Fibroblast of lung (primary cell): ENCODE measurements around the gene GPR68. TPM values are rescaled to one million over a fixed set of nuclear protein-coding genes. Genes with fewer than 3 reads are reported as not detected.

Experiments
- DNase-seq, 2 donors: peaks; one replicate each; pipeline versions ENCODE4 v3.0.0 to v3.0.0-alpha.2; 2010; ENCODE audit warnings: low read depth in 2 of 2
- H2AFZ ChIP-seq: 2 replicates; pipeline ENCODE4 v1.5.1; 2012; ENCODE audit warnings: low read length, control low read depth, inconsistent platforms
- H3K27ac ChIP-seq: 2 replicates; pipeline ENCODE4 v1.5.1; 2011; ENCODE audit warnings: low read length, control low read depth; ENCODE audit not compliant: insufficient read depth
- H3K27me3 ChIP-seq: 2 replicates; pipeline ENCODE4 v1.5.1; 2011; ENCODE audit warnings: mild to moderate bottlenecking, low read length; ENCODE audit not compliant: control insufficient read depth, insufficient read depth
- H3K36me3 ChIP-seq: 2 replicates; pipeline ENCODE4 v1.5.1; 2011; ENCODE audit warnings: low read length; ENCODE audit not compliant: control insufficient read depth, insufficient read depth
- H3K4me1 ChIP-seq: 2 replicates; pipeline ENCODE4 v1.5.1; 2011; ENCODE audit warnings: low read length; ENCODE audit not compliant: control insufficient read depth, insufficient read depth; ENCODE audit errors: extremely low read depth
- H3K4me2 ChIP-seq: 2 replicates; pipeline ENCODE4 v1.5.1; 2011; ENCODE audit warnings: low read length, control low read depth; ENCODE audit not compliant: insufficient read depth; ENCODE audit errors: extremely low read depth
- H3K4me3 ChIP-seq, 4 experiments: fragments of 200-600 bp in 1 of 4; sonication (generic) in 1 of 4; replicated peaks in 1 of 4; 2 replicates each; pipeline ENCODE4 v1.5.1; 2011 to 2016; ENCODE audit warnings: low read length in 4 of 4, low read depth in 3 of 4, mild to moderate bottlenecking in 3 of 4, control low read depth in 2 of 4, inconsistent platforms in 1 of 4, mixed read lengths in 1 of 4; ENCODE audit not compliant: insufficient read depth in 1 of 4; ENCODE audit errors: control extremely low read depth in 1 of 4
- H3K79me2 ChIP-seq: 2 replicates; pipeline ENCODE4 v1.5.1; 2012; ENCODE audit warnings: mild to moderate bottlenecking, low read length, inconsistent platforms; ENCODE audit not compliant: control insufficient read depth, insufficient read depth
- H3K9ac ChIP-seq: 2 replicates; pipeline ENCODE4 v1.5.1; 2011; ENCODE audit warnings: mild to moderate bottlenecking, low read length, control low read depth; ENCODE audit not compliant: insufficient read depth
- H3K9me3 ChIP-seq: 2 replicates; pipeline ENCODE4 v1.5.1; 2012; ENCODE audit warnings: low read depth, low read length; ENCODE audit not compliant: control insufficient read depth, insufficient read depth
- H4K20me1 ChIP-seq: 2 replicates; pipeline ENCODE4 v1.5.1; 2011; ENCODE audit warnings: low read length; ENCODE audit not compliant: control insufficient read depth, insufficient read depth; ENCODE audit errors: extremely low read depth
- EZH2 ChIP-seq: IDR thresholded peaks from 2 replicates; pipeline ENCODE4 v1.5.1; 2012; ENCODE audit warnings: low read length, control low read depth, mild to moderate bottlenecking; ENCODE audit errors: missing control alignments
- polyA plus RNA-seq, 2 donors: library from polyadenylated mRNA; depleted of rRNA in 1 of 2; stranded (reverse) in 1 of 2; unstranded in 1 of 2; fragments of >200 nt; gene quantifications; 2 replicates each; pipeline ENCODE4 v1.2.1, GENCODE V29; 2011 to 2012; ENCODE audit warnings: missing spikeins in 1 of 2
- total RNA-seq: library from RNA; depleted of rRNA; stranded (reverse); fragments of >200 nt; gene quantifications from 2 replicates; pipeline ENCODE4 v1.2.1, GENCODE V29; 2014
- TF ChIP-seq, protein P1 (sequence below), 2 donors: IDR thresholded peaks in 1 of 2; conservative IDR thresholded peaks in 1 of 2; 1 replicate in 1 of 2; 2 replicates in 1 of 2; pipeline ENCODE4 v1.5.1; 2011 to 2012; ENCODE audit warnings: low read length in 2 of 2, control low read depth in 1 of 2, inconsistent platforms in 1 of 2, low read depth in 1 of 2, mild to moderate bottlenecking in 1 of 2

Gene GPR68
- total and polyA plus RNA-seq, 2 donors (not counting 1 experiment from before 2014, with no cell fraction given), result 0.37 to 0.66 TPM

DNA sequence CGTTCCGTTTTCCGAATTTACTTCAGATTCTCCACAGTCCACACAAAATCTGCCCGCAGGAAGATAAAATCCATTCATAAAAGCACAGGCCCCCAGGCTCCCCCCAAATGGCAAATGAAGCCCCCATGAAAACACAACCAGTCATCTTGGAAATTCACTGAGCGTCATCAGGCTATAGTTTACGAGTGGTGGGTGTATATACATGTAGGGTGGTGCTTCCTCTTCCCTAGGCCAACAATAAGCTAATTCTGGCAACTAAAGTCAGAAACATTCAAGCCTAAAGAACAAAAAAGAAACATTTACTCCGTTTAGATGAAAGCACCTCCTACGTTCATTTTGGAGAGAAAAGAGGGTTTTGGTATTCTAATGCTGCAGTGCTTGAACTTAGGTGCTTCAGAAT is 5.8 kb downstream of the GPR68 start:
- Histone ChIP-seq H4K20me1 (no peaks in the 10 kb centered on the region), H3K27me3 (no peaks in the 10 kb centered on the region), H3K4me1 (peaks cover 2% of the 10 kb centered on the region), H3K27ac (no peak overlapping the region), H3K4me2 (no peak overlapping the region), H3K9me3 (no peaks in the 10 kb centered on the region), H3K4me3 (no peak overlapping the region), H3K79me2 (no peaks in the 10 kb centered on the region), H3K9ac (no peak overlapping the region), H3K36me3 (no peaks in the 10 kb centered on the region), H2AFZ (no peak overlapping the region)
- no peak for DNase-seq
- TF ChIP-seq, protein P1, sequence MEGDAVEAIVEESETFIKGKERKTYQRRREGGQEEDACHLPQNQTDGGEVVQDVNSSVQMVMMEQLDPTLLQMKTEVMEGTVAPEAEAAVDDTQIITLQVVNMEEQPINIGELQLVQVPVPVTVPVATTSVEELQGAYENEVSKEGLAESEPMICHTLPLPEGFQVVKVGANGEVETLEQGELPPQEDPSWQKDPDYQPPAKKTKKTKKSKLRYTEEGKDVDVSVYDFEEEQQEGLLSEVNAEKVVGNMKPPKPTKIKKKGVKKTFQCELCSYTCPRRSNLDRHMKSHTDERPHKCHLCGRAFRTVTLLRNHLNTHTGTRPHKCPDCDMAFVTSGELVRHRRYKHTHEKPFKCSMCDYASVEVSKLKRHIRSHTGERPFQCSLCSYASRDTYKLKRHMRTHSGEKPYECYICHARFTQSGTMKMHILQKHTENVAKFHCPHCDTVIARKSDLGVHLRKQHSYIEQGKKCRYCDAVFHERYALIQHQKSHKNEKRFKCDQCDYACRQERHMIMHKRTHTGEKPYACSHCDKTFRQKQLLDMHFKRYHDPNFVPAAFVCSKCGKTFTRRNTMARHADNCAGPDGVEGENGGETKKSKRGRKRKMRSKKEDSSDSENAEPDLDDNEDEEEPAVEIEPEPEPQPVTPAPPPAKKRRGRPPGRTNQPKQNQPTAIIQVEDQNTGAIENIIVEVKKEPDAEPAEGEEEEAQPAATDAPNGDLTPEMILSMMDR (conservative IDR thresholded peaks at IDR 0.05 in 1 of 2, IDR thresholded peaks at IDR 0.05 in 1 of 2; ENCODE audit: low read depth in 1 of 2, low read length in 2 of 2), result no peak
- TF ChIP-seq EZH2, result no peak

DNA sequence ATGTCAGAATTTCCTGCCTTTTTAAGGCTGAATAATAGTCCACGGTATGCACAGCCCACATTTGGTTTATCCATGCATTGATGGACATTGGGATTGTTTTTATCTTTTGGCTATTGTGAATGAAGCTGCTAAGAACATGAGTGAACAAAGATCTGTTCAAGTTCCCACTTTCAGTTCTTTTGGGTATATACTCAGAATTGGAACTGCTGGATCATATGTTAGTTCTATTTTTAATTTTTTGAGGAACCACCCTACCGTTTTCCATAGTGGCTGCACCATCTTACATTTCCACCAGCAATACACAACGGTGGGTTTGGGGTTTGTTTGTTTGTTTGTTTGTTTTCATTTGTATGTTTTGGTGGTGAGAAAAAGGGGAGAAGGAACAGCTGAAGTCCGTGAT is 6.4 kb downstream of the GPR68 start:
- H3K4me2 ChIP-seq, result no peak overlapping the region
- no peak overlapping the region for H3K4me3 ChIP-seq
- no peaks in the 10 kb centered on the region for H3K27me3 ChIP-seq
- H3K4me1 ChIP-seq, result peaks cover 2% of the 10 kb centered on the region
- no peaks in the 10 kb centered on the region for H3K36me3 ChIP-seq
- H3K9me3 ChIP-seq, result no peaks in the 10 kb centered on the region
- H3K27ac ChIP-seq, result no peak overlapping the region
- DNase-seq, result no peak
- no peak for TF ChIP-seq EZH2
- TF ChIP-seq, protein P1 (conservative IDR thresholded peaks at IDR 0.05 in 1 of 2, IDR thresholded peaks at IDR 0.05 in 1 of 2; ENCODE audit: low read depth in 1 of 2, low read length in 2 of 2), result no peak
- H2AFZ ChIP-seq, result no peak overlapping the region
- no peaks in the 10 kb centered on the region for H3K79me2 ChIP-seq
- H4K20me1 ChIP-seq, result no peaks in the 10 kb centered on the region
- H3K9ac ChIP-seq, result no peak overlapping the region

DNA sequence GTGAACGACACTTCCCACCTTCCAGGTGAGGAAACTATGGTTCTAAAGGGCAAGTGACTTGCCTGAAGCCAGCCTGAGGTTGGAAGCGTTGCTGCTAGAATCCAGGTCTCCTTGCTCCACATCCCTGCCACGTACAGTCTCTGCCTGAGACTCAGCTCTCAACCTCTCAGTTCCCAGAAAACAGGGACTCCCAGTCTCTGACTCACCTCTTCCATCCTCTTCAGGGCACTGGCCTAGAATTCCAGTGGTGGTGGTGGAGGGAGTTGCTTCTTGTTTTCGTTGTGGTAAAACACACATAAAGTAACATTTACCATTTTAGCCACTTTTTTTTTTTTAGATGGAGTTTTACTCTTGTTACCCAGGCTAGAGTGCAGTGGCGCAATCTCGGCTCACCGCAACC is 7.3 kb downstream of the GPR68 start:
- no peaks in the 10 kb centered on the region for H4K20me1 ChIP-seq
- H3K36me3 ChIP-seq, result no peaks in the 10 kb centered on the region
- H3K4me2 ChIP-seq, result no peak overlapping the region
- H3K9me3 ChIP-seq, result no peaks in the 10 kb centered on the region
- no peaks in the 10 kb centered on the region for H3K27me3 ChIP-seq
- H3K27ac ChIP-seq, result no peak overlapping the region
- DNase-seq, result peak; percentile 25 to 95
- H2AFZ ChIP-seq, result no peak overlapping the region
- no peak overlapping the region for H3K4me3 ChIP-seq
- no peaks in the 10 kb centered on the region for H3K79me2 ChIP-seq
- no peak overlapping the region for H3K9ac ChIP-seq
- no peaks in the 10 kb centered on the region for H3K4me1 ChIP-seq
- TF ChIP-seq EZH2, result no peak
- TF ChIP-seq, protein P1 (conservative IDR thresholded peaks at IDR 0.05 in 1 of 2, IDR thresholded peaks at IDR 0.05 in 1 of 2; ENCODE audit: low read depth in 1 of 2, low read length in 2 of 2), result no peak
